ENCODE measurements around the gene DCTPP1. TPM values are rescaled to one million over a fixed set of nuclear protein-coding genes. Genes with fewer than 3 reads are reported as not detected.
"Not testable (repeated sequence)": the region's sequence is repeated elsewhere in the genome, so short reads cannot be mapped to it uniquely, and the experiment has no call there.

The DCTPP1 gene
- polyA plus RNA-seq, 3 donors from 2014 or later: 64.5 to 101 (median 73.3) TPM

GRCh38 chr16:30398661-30399434 is 31.0 kb downstream of the DCTPP1 start:
- Mint-ChIP-seq H3K27ac (peak overlapping the region in 1 of 6 donors; percentile 22), H3K4me1 (peaks cover 58 to 62% of the 10 kb centered on the region in 2 donors), H3K4me3 (peak overlapping the region; percentile 35 to 91 (median 85)), H3K36me3 (no peaks in the 10 kb centered on the region), H3K27me3 (ENCODE audit: low read depth in 3 of 3) (peaks cover 12 to 26% (median 13%) of the 10 kb centered on the region in 3 donors), H3K9me3 (no peaks in the 10 kb centered on the region)
- DNase-seq: no peak

GRCh38 chr16:30397776-30398660 is 31.8 kb downstream of the DCTPP1 start:
- DNase-seq: peak; percentile 56 to 60 (median 60)
- Mint-ChIP-seq H3K9me3 (no peaks in the 10 kb centered on the region), H3K36me3 (no peaks in the 10 kb centered on the region), H3K27me3 (ENCODE audit: low read depth in 3 of 3) (peaks cover 12 to 24% (median 13%) of the 10 kb centered on the region in 3 donors), H3K4me1 (peaks cover 58 to 62% of the 10 kb centered on the region in 2 donors), H3K27ac (peak overlapping the region in 2 of 6 donors; percentile 45 to 75), H3K4me3 (peak overlapping the region; percentile 15 to 82 (median 45))

GRCh38 chr16:30397056-30397455 is 32.8 kb downstream of the DCTPP1 start:
- H3K4me1 Mint-ChIP-seq: peaks cover 58 to 62% of the 10 kb centered on the region in 2 donors
- H3K4me3 Mint-ChIP-seq: peak overlapping the region; percentile 42 to 82 (median 67)
- no peak for DNase-seq
- H3K27ac Mint-ChIP-seq: peak overlapping the region; percentile 6 to 81 (median 70)
- H3K27me3 Mint-ChIP-seq (ENCODE audit: low read depth in 3 of 3): peaks cover 12 to 20% (median 13%) of the 10 kb centered on the region in 3 donors
- H3K9me3 Mint-ChIP-seq: no peaks in the 10 kb centered on the region
- no peaks in the 10 kb centered on the region for H3K36me3 Mint-ChIP-seq

- peaks cover 56 to 59% of the 10 kb centered on the region in 2 donors for H3K4me1 Mint-ChIP-seq
- H3K9me3 Mint-ChIP-seq, DNase-seq, H3K36me3 Mint-ChIP-seq: not testable (repeated sequence)
- H3K4me3 Mint-ChIP-seq: peak overlapping the region; percentile 44 to 90 (median 77)
- peaks cover 11 to 20% (median 13%) of the 10 kb centered on the region in 3 donors for H3K27me3 Mint-ChIP-seq (ENCODE audit: low read depth in 3 of 3)
- peak overlapping the region in 4 of 6 donors; percentile 6 to 75 (median 56) for H3K27ac Mint-ChIP-seq
Measured at GRCh38 chr16:30396627-30397026, 33.2 kb downstream of the DCTPP1 start.

DNA sequence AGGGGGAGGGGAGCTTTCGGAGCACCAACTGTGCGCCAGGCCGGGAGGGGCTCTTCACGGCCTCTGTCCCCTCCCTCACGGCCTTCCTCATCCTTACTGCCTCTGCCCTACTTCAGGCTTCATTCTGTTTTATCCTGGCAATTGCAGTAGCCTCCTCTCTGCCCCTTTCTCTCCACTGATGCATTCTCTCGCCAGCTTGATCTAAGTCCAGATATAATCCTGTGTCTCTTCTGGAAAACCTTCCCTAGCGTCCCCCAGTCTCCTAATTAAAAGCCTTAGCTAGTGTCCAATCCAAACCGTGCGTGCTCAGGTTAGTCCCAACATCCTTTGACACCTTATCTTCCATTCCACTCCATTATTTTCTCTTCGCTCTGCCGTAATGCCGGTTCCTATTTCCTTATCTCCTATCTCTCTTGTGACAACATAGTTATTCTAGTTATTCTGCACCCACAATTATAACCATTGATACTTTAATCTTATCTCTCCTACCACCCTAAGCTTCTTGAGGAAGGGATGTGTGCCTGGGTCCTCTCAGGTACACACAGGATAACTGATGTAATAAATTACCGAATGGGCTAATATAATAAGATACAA is 33.7 kb downstream of the DCTPP1 start:
- no peaks in the 10 kb centered on the region for H3K9me3 Mint-ChIP-seq
- H3K27ac Mint-ChIP-seq: peak overlapping the region; percentile 4 to 82 (median 44)
- DNase-seq: no peak
- peaks cover 51 to 55% of the 10 kb centered on the region in 2 donors for H3K4me1 Mint-ChIP-seq
- peak overlapping the region; percentile 77 to 90 (median 82) for H3K4me3 Mint-ChIP-seq
- H3K27me3 Mint-ChIP-seq (ENCODE audit: low read depth in 3 of 3): peaks cover 9 to 14% (median 13%) of the 10 kb centered on the region in 3 donors
- no peaks in the 10 kb centered on the region for H3K36me3 Mint-ChIP-seq

- H3K9me3 Mint-ChIP-seq: no peaks in the 10 kb centered on the region
- H3K4me3 Mint-ChIP-seq: peak within 1 kb of the TSS; percentile 77 to 90 (median 87)
- peak; percentile 70 to 79 (median 72) for DNase-seq
- H3K4me1 Mint-ChIP-seq: peaks cover 45 to 49% of the 10 kb centered on the region in 2 donors
- H3K36me3 Mint-ChIP-seq: no peaks in the 10 kb centered on the region
- peak within 1 kb of the TSS; percentile 33 to 88 (median 54) for H3K27ac Mint-ChIP-seq
- H3K27me3 Mint-ChIP-seq (ENCODE audit: low read depth in 3 of 3): peaks cover 9 to 13% (median 10%) of the 10 kb centered on the region in 3 donors
Measured at GRCh38 chr16:30395155-30395991, 34.5 kb downstream of the DCTPP1 start, which contains the start of gene ZNF48. TSS of gene ZNF48 (plus strand) at chr16:30395420. CDS start at chr16:30395795, 375 bp downstream.

- H3K4me3 Mint-ChIP-seq: peak overlapping the region; percentile 77 to 89 (median 85)
- peak overlapping the region; percentile 10 to 88 (median 54) for H3K27ac Mint-ChIP-seq
- H3K9me3 Mint-ChIP-seq: no peaks in the 10 kb centered on the region
- peaks cover 3 to 10% (median 6%) of the 10 kb centered on the region in 3 donors for H3K27me3 Mint-ChIP-seq (ENCODE audit: low read depth in 3 of 3)
- H3K36me3 Mint-ChIP-seq: no peaks in the 10 kb centered on the region
- H3K4me1 Mint-ChIP-seq: peaks cover 38 to 42% of the 10 kb centered on the region in 2 donors
- no peak for DNase-seq
Measured at GRCh38 chr16:30394592-30395154, 35.2 kb downstream of the DCTPP1 start.

GRCh38 chr16:30383521-30383920 is 46.3 kb downstream of the DCTPP1 start:
- DNase-seq: no peak
- Mint-ChIP-seq H3K4me3 (peak overlapping the region; percentile 44 to 88 (median 72)), H3K27ac (peak overlapping the region; percentile 96 to 100 (median 99)), H3K27me3 (ENCODE audit: low read depth in 3 of 3) (peaks cover 3 to 16% (median 8%) of the 10 kb centered on the region in 3 donors), H3K4me1 (peaks cover 51 to 55% of the 10 kb centered on the region in 2 donors), H3K36me3 (peaks cover 3 to 4% (median 4%) of the 10 kb centered on the region in 3 donors), H3K9me3 (no peaks in the 10 kb centered on the region)

DNA sequence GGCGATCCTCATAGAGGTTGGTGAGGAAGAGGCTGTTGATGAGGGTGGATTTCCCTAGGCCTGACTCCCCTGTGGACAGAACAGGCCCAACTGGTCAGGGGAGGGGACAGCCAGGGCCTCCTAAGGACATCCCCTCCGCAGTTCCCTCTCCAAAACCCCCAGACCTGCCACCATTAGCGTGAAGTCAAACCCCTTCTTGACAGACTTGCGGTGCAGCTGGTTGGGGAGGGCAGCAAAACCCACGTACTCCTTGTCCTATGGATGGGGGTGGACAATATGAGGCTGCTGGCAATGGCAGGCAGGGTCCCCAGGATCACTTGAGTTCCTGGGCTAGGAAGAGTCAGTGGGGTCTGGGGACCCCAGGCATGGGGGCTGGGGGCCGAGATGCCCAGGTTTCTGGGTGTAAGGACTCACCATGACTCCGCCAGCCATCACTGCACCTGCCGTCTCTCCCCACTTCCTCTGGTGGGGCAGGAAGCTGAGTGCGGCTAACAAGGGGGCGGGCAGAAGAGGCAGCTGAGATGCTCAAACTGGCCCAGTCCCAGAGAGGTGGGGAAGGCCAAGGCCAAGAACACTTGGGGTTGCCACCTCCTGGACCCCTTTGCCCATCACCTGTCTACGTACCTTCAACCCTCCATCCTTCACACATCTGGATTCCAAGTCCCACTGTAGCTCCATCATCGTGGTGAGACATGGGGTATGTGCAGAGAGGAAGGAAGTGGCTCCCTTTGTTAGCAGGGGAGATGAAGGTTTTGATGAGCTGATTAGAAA is 47.5 kb downstream of the DCTPP1 start, which contains the start of gene SEPTIN1:
TSS of gene SEPTIN1 (minus strand) at position 451 of the 771 bp plus-strand sequence. CDS start at position 432, 19 bp downstream.
- DNase-seq: peak; percentile 80 to 83 (median 82)
- Mint-ChIP-seq H3K4me3 (peak within 1 kb of the TSS; percentile 79 to 93 (median 88)), H3K27ac (peak within 1 kb of the TSS; percentile 96 to 100 (median 99)), H3K9me3 (no peaks in the 10 kb centered on the region), H3K36me3 (peaks cover 3 to 4% (median 4%) of the 10 kb centered on the region in 3 donors), H3K4me1 (peaks cover 63 to 65% of the 10 kb centered on the region in 2 donors), H3K27me3 (ENCODE audit: low read depth in 3 of 3) (peaks cover 10 to 24% (median 18%) of the 10 kb centered on the region in 3 donors)

DNA sequence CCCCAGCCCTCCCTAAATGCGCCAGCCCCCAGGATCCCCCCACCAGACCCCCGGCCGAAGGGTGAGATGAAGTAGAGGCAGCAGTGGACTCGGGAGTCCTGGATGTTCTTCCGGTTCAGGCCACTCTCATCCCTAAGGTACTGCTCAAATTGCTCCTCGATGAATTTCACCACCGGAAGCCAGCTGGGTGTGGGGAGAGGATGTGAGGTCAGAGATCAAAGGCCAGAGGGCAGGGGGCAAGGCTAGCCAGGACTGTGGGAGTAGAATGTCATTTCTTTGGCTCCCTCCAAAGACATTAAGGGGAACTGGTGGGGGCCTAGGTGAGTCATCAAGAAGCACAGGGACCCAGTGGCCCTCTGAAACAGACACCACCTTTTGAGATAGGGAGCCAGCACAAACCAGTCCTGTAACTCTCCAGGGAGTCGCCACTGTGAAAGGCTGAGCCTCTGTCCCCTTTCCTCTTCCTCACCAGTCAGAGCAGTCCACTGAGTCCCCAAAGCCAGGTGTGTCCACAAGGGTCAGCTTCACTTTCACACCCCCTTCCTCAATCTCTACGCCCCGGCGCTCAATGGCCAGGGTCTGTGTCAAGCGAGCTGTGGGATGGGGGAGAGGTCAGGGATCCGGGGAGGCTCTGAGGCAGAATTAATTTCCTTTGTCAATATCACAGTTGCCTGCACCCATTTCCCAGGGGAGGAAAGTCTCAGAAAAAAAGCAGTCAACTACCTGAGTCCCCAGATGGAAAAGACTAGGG is 48.4 kb downstream of the DCTPP1 start:
- Mint-ChIP-seq H3K4me3 (peak overlapping the region; percentile 79 to 93 (median 88)), H3K27ac (peak overlapping the region; percentile 96 to 100 (median 99)), H3K4me1 (peaks cover 67 to 68% of the 10 kb centered on the region in 2 donors), H3K9me3 (no peaks in the 10 kb centered on the region), H3K27me3 (ENCODE audit: low read depth in 3 of 3) (peaks cover 10 to 24% (median 21%) of the 10 kb centered on the region in 3 donors), H3K36me3 (peaks cover 3 to 4% (median 4%) of the 10 kb centered on the region in 3 donors)
- DNase-seq: no peak

DNA sequence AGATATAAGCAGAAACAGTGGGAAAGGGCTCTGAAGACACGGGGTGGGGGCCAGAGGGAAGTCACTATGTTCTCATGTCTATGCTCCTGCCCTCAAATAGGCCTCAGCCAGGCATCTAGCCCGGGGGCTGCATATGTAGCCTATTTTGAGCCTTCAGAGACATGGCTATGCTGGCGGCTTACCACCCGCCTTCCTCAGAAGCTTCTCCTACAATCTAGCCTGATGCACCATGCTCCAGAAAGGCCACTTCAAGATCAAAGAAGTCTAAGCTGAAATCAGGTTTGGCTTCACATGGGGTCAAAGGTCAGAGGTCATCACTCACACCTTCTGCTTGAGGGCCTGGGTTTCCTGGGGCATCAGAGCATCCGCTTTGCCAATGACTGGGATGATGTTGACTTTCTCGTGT is 49.0 kb downstream of the DCTPP1 start:
- peak overlapping the region; percentile 87 to 100 (median 99) for H3K27ac Mint-ChIP-seq
- H3K4me1 Mint-ChIP-seq: peaks cover 67 to 68% of the 10 kb centered on the region in 2 donors
- peaks cover 10 to 24% (median 21%) of the 10 kb centered on the region in 3 donors for H3K27me3 Mint-ChIP-seq (ENCODE audit: low read depth in 3 of 3)

More for the DNA sequence above, 49.0 kb downstream of the DCTPP1 start:
- Mint-ChIP-seq H3K36me3 (peaks cover 3 to 4% (median 4%) of the 10 kb centered on the region in 3 donors), H3K9me3 (no peaks in the 10 kb centered on the region), H3K4me3 (peak overlapping the region; percentile 56 to 93 (median 64))
- DNase-seq: no peak
